GM12891 (cell line): ENCODE results near the gene TMCC3.
"Not testable (repeated sequence)": the region's sequence is repeated elsewhere in the genome, so short reads cannot be mapped to it uniquely, and the experiment has no call there.

Experiments
- PAX5 ChIP-seq: IDR thresholded peaks from 2 replicates; pipeline ENCODE4 v1.6.1; 2011; ENCODE audit warnings: low read length, moderate library complexity, mild to moderate bottlenecking; ENCODE audit not compliant: insufficient read depth, severe bottlenecking
- POLR2A ChIP-seq: IDR thresholded peaks from 2 replicates; pipeline ENCODE4 v1.6.1; 2011; ENCODE audit warnings: low read depth, low read length, control low read depth
- POLR2AphosphoS5 ChIP-seq: IDR thresholded peaks from 2 replicates; pipeline ENCODE4 v1.6.1; 2011; ENCODE audit warnings: low read depth, low read length, control low read depth
- SPI1 ChIP-seq: IDR thresholded peaks from 2 replicates; pipeline ENCODE4 v1.6.1; 2011; ENCODE audit warnings: low read depth, low read length, control low read depth
- TAF1 ChIP-seq: IDR thresholded peaks from 2 replicates; pipeline ENCODE4 v1.6.1; 2011; ENCODE audit warnings: low read depth, low read length, control low read depth

DNA sequence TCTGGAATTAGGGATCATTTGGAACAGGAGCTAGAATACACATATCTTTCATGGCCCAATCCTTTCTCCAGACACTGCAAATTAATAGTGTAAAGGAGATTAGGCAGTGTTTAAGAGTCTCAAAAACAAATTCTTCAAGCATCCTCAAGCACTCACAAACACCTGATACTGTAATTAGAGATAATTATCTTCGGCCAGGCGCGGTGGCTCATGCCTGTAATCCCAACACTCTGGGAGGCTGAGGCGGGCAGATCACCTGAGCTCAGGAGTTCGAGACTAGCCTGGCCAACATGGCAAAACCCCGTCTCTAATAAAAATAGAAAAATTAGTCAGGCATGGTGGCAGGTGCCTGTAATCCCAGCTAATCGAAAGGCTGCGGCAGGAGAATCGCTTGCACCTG is 57.6 kb downstream of the TMCC3 start:
- TF ChIP-seq POLR2A, POLR2AphosphoS5, SPI1, TAF1, PAX5: not testable (repeated sequence)
